Naive thymus-derived CD4-positive, alpha-beta T cell (primary cell): ENCODE data around the gene FAM20A. TPM values are rescaled to one million over a fixed set of nuclear protein-coding genes. Genes with fewer than 3 reads are reported as not detected.

ENCODE experiments used
- polyA plus RNA-seq, 2 donors: library from polyadenylated mRNA; unstranded; fragments of 300-500 nt; fragmentation: Illumina TruSeq; gene quantifications; one replicate each; pipeline ENCODE4 v1.2.3, GENCODE V29; 2021
- total RNA-seq, 6 experiments: library from RNA in 5 of 6; stranded (reverse) in 5 of 6; gene quantifications; 1 replicate in 5 of 6; 2 replicates in 1 of 6; pipeline ENCODE4 v1.2.3 and lab custom pipeline; 2021 to 2026

The FAM20A gene
- total and polyA plus RNA-seq, 7 experiments from 2014 or later = 0.19 to 2.9 (median 0.42) TPM; not detected in 4

Other genes with a start within 250 kb of the FAM20A start
- gene WIPI1, start 143.9 kb downstream of the FAM20A start, total RNA-seq = 10 to 100 TPM in 2 of 5 experiments, 1 to 10 TPM in 3; 3.6 to 16.5 (median 4.9) TPM
- gene WIPI1, start 143.9 kb downstream of the FAM20A start, polyA plus RNA-seq = 1 to 10 TPM; 1.7 to 2.0 TPM
- gene PRKAR1A, start 88.9 kb downstream of the FAM20A start, total RNA-seq = 100 to 1,000 TPM; 115 to 224 (median 156) TPM
- 100 to 1,000 TPM; 156 to 181 TPM for gene PRKAR1A, start 88.9 kb downstream of the FAM20A start, polyA plus RNA-seq